BE2C (cell line): ENCODE data around the gene EPO.
A peak's percentile ranks its signal among the peaks of the same experiment; 100 is the strongest.

Experiments used
- DNase-seq: peaks from one replicate; pipeline ENCODE4 v3.0.0-alpha.2; 2020
- H3K27me3 ChIP-seq: fragments of 250-450 bp; sonication (Bioruptor Pico); 2 replicates; pipeline ENCODE4 v1.5.1; 2020; ENCODE audit warnings: mild to moderate bottlenecking
- H3K36me3 ChIP-seq: fragments of 250-450 bp; sonication (Bioruptor Pico); 2 replicates; pipeline ENCODE4 v1.5.1; 2020; ENCODE audit warnings: mild to moderate bottlenecking
- H3K4me1 ChIP-seq: fragments of 250-450 bp; sonication (Bioruptor Pico); 2 replicates; pipeline ENCODE4 v1.5.1; 2020
- H3K4me3 ChIP-seq: 2 replicates; pipeline ENCODE4 v1.5.1; 2011; ENCODE audit warnings: low read depth, low read length
- H3K9me3 ChIP-seq: fragments of 250-450 bp; sonication (Bioruptor Pico); 2 replicates; pipeline ENCODE4 v1.5.1; 2020
- CTCF ChIP-seq: IDR thresholded peaks from 2 replicates; pipeline ENCODE4 v1.5.1; 2012; ENCODE audit warnings: mild to moderate bottlenecking, low read depth, low read length

Gene EPO

DNA sequence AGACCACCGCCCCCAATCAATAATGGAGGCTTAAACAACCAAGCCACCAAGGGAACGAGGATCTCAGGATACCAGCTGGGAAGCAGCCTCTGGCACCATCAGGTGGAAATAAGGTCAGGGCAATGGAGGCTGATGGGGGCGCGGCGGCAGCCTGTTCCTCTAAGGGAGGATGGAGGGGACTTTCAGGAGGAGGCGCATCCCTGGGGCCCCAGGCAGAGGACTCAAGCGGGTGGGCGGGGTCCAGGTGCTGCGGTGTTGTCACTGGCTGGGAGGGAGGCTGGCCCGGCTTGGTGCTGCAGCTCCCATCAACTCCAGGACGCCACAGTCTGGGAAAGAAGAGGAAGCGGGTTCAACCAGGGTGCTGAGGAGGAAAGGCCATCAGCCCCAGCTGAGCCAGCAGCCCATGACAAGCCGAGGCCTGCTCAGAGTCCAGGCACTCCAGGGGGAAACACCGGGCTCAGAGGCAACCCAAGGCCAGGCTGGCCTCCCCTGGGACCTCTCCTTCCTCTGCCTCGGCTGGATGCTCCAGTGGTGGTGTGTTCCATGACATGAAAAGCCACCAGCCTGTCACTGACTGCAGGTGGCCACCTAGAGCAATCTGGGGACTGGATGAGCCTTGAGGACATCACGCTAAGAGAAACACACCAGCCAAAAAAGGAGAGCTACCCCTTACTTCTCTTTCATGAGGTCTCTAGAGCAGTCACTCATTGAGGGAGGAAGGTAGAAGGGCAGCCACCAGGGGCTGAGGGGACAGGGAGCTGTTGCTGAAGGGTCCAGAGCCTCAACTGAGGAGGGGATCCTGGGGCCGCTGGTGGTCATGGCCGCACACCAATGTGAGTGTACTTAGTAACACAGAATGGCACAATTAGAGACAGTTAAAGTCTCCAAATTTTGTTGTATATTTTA lies 30.8 kb upstream of the EPO start:
- H3K9me3 ChIP-seq = peaks cover under 1% of the 10 kb centered on the region; the same call in 1 of the 2 replicates
- peaks cover 60% of the 10 kb centered on the region for H3K36me3 ChIP-seq
- H3K4me3 ChIP-seq = no peak overlapping the region
- peaks cover 26% of the 10 kb centered on the region for H3K4me1 ChIP-seq
- peak; percentile 34; the same call in 1 of the 2 replicates for TF ChIP-seq CTCF
- peak; percentile 50 for DNase-seq
- H3K27me3 ChIP-seq = no peaks in the 10 kb centered on the region

DNA sequence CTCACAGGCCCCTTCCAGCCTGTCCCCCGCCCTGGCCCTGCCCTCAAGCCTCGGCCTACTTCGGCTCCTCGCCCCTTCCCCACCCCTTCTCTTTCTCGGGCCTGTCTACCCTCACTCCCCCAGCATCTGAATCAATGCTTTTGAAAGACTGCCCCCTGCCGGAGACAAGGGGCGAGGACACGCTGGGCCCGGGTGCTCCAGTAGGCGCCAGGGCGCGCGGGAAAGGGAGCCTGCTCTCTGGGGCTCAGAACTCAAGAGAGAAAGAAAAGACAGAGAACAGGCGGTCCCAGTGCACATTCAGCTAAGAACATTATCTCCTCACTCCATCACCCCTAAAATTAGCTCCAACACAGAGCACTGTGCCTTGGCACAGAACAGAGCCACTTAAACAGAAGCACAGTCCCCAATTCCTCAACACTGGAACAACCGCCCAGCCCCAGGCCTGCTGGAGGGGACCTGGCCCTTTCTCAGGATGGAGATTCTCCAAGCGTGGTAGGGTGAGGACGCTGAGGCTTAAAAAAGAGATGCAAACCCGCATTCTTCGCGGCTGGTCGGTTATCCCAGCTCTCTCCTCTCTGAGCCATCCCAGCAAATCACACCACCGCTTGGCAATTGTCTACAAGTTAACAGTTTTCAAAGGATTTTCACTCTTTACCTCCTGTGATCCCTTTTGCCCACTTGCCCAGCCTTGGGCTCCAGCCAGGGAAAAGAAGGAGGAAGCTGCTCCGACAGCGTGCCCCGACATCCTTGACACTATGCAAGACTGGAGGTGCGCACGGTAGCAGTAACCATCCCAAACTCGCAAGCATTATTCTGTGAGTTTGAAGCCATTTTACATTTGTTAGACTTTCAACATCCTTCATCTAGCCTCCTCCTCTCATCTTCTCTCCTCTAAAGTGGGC lies 28.3 kb upstream of the EPO start:
- peak; percentile 88 for DNase-seq
- H3K4me1 ChIP-seq = peaks cover 23% of the 10 kb centered on the region
- peak overlapping the region; percentile 93 for H3K4me3 ChIP-seq

DNA sequence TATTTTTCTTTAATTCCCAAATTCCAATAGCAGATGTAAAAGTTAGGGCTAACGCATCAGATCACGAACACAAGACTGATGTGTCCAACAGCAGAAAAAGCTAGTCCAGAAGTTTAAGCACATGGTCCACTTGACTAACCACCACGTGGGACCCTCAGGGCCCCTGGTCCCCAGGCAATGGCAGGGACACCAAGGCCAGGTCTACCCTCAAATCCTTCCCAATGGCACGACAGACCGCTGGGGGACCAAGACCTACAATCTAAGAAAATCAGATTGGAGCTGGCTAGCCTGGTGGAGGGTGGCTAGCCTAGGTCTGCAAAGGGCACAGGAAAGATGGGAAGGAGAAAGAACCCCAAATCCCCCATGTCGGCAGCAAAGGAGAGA lies 27.7 kb upstream of the EPO start:
- Histone ChIP-seq H3K9me3 (peaks cover 6% of the 10 kb centered on the region; the same call in 1 of the 2 replicates), H3K27me3 (peaks cover 5% of the 10 kb centered on the region), H3K36me3 (peaks cover 30% of the 10 kb centered on the region), H3K4me3 (peak overlapping the region; percentile 93), H3K4me1 (peaks cover 18% of the 10 kb centered on the region; the same call in 1 of the 2 replicates)
- DNase-seq = no peak
- TF ChIP-seq CTCF = no peak

More for the DNA sequence above, 28.3 kb upstream of the EPO start:
- peak; percentile 86 for TF ChIP-seq CTCF
- peaks cover 6% of the 10 kb centered on the region; the same call in 1 of the 2 replicates for H3K9me3 ChIP-seq
- H3K27me3 ChIP-seq = peaks cover 3% of the 10 kb centered on the region; the same call in 1 of the 2 replicates
- peaks cover 37% of the 10 kb centered on the region for H3K36me3 ChIP-seq

- Histone ChIP-seq H3K4me3 (peak overlapping the region; percentile 93), H3K4me1 (peaks cover 16% of the 10 kb centered on the region; the same call in 1 of the 2 replicates), H3K9me3 (peaks cover 6% of the 10 kb centered on the region; the same call in 1 of the 2 replicates), H3K27me3 (peaks cover 8% of the 10 kb centered on the region), H3K36me3 (peaks cover 21% of the 10 kb centered on the region)
- DNase-seq = no peak
- TF ChIP-seq CTCF = no peak
Observed at GRCh38 chr7:100693312-100694097, 26.8 kb upstream of the EPO start.

DNA sequence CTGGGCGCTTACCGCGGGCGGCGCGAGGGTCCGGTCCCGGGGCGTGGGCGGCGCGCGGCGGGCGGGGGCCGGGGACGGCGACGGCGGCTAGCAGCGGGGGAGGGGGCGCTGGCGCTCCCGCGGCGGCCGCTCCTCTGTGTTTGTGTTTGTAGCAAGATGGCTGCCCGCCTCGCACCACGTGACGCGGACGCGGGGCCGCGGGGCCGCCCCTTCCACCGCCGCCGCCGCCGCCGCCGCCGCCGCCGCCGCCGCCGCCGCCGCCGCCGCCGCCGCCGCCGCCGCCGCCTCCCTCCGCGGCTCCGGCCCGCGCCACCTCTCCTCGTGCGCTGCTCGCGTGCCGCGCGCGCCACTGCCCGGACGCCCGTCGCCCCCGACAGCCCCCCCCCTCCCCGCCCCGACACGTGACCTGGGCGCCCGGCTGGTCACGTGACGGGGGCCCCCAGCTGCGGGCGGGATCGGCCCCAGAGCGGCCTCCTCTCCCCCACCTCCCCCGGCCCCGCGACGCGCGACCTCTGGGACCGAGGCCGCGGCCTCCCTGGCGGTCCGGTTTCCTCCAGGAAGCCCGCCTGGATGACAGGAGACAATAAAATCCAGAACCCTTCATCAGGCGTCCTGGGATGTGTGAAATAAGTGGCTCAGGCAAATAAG lies 26.0 kb upstream of the EPO start, which contains the start of gene GIGYF1:
Gene GIGYF1, minus strand, starts transcription at position 153 of the 648 bp plus-strand sequence. CDS start 6,012 bp downstream, outside the sequence.
- peaks cover 15% of the 10 kb centered on the region for H3K27me3 ChIP-seq
- TF ChIP-seq CTCF = no peak
- peak; percentile 84 for DNase-seq
- peak within 1 kb of the TSS; percentile 93 for H3K4me3 ChIP-seq
- H3K9me3 ChIP-seq = peaks cover 6% of the 10 kb centered on the region; the same call in 1 of the 2 replicates
- peaks cover 14% of the 10 kb centered on the region for H3K36me3 ChIP-seq
- peaks cover 13% of the 10 kb centered on the region; the same call in 1 of the 2 replicates for H3K4me1 ChIP-seq
